Natural killer cell (primary cell): ENCODE results near the gene OGDHL. TPM values are rescaled to one million over a fixed set of nuclear protein-coding genes. Genes with fewer than 3 reads are reported as not detected.
"Not testable (repeated sequence)": the region's sequence is repeated elsewhere in the genome, so short reads cannot be mapped to it uniquely, and the experiment has no call there.

ENCODE experiments used
- ATAC-seq, 3 donors: fragments of 150-1000 bp in 2 of 3; fragments of 200-7000 bp in 1 of 3; cut with Tn5 transposase; 1 replicate in 1 of 3; 2 replicates in 2 of 3; pipeline ENCODE4 v1.10.0; 2021; ENCODE audit warnings: mild to moderate bottlenecking in 2 of 3, moderate library complexity in 2 of 3
- DNase-seq, 2 donors: peaks; one replicate each; pipeline versions ENCODE4 v3.0.0 to v3.0.0-alpha.2; 2013 to 2021; ENCODE audit warnings: mixed read lengths in 1 of 2
- H3K27ac ChIP-seq: one replicate; pipeline ENCODE4 v1.5.1; 2013; ENCODE audit warnings: mild to moderate bottlenecking, low read length
- H3K27me3 ChIP-seq: one replicate; pipeline ENCODE4 v1.6.1; 2013; ENCODE audit warnings: low read length; ENCODE audit not compliant: control insufficient read depth, insufficient read depth
- H3K36me3 ChIP-seq: one replicate; pipeline ENCODE4 v1.6.1; 2013; ENCODE audit warnings: low read length; ENCODE audit not compliant: control insufficient read depth, insufficient read depth
- H3K4me1 ChIP-seq: one replicate; pipeline ENCODE4 v1.6.1; 2013; ENCODE audit warnings: low read length; ENCODE audit not compliant: control insufficient read depth, insufficient read depth
- H3K4me3 ChIP-seq: one replicate; pipeline ENCODE4 v1.5.1; 2013; ENCODE audit warnings: low read length
- H3K9me3 ChIP-seq: one replicate; pipeline ENCODE4 v1.6.1; 2013; ENCODE audit warnings: low read length; ENCODE audit not compliant: control insufficient read depth, insufficient read depth
- H3K27ac Mint-ChIP-seq, 2 donors: one replicate each; pipeline ENCODE4 v1.8.0; 2022; ENCODE audit warnings: mild to moderate bottlenecking in 2 of 2, mixed read lengths in 2 of 2, moderate library complexity in 1 of 2
- H3K27me3 Mint-ChIP-seq, 2 donors: one replicate each; pipeline ENCODE4 v1.8.0; 2022; ENCODE audit warnings: low read depth in 2 of 2, mixed read lengths in 2 of 2
- H3K36me3 Mint-ChIP-seq: one replicate; pipeline ENCODE4 v1.8.0; 2022; ENCODE audit warnings: mixed read lengths
- H3K4me1 Mint-ChIP-seq, 2 donors: one replicate each; pipeline ENCODE4 v1.8.0; 2022; ENCODE audit warnings: mixed read lengths in 2 of 2
- H3K4me3 Mint-ChIP-seq: one replicate; pipeline ENCODE4 v1.8.0; 2022; ENCODE audit warnings: mild to moderate bottlenecking, moderate library complexity, mixed read lengths
- H3K9me3 Mint-ChIP-seq, 2 donors: one replicate each; pipeline ENCODE4 v1.8.0; 2022; ENCODE audit warnings: mixed read lengths in 2 of 2
- CTCF ChIP-seq: fragments of 200-600 bp; IDR thresholded peaks from one replicate; pipeline ENCODE4 v1.8.0; 2022; ENCODE audit warnings: antibody characterized with exemption
- WGBS: methylation state at CpG from one replicate; pipeline ENCODE4 v1.1.7; 2013; ENCODE audit warnings: missing lambda C conversion rate; ENCODE audit not compliant: insufficient coverage; 5-methylcytosine and 5-hydroxymethylcytosine counted together
- intact Hi-C: fragments of 100-400 bp; cut with micrococcal nuclease; formaldehyde crosslinking; loops from one replicate; pipeline ENCODE4 v1.14.2; 2022
- total RNA-seq, 4 donors: library from RNA; stranded (reverse); fragments of 120-200 nt in 1 of 4; gene quantifications; one replicate each; pipeline versions ENCODE4 v1.2.3 to v1.2.4, GENCODE V29; 2013 to 2022

OGDHL gene
- total RNA-seq, 3 donors from 2014 or later (not counting 1 experiment from before 2014, with no cell fraction given) = not detected

- H3K36me3 ChIP-seq = no peaks in the 10 kb centered on the region
- ATAC-seq (no peak), DNase-seq (no peak)
- peaks cover 4% of the 10 kb centered on the region in 2 donors for H3K9me3 Mint-ChIP-seq
- H3K4me3 Mint-ChIP-seq = no peak overlapping the region
- no peaks in the 10 kb centered on the region for H3K4me1 Mint-ChIP-seq
- no peaks in the 10 kb centered on the region for H3K27me3 Mint-ChIP-seq
- 66% methylated on average over 2 of the region's 2 CpGs for whole genome bisulfite sequencing
- intact Hi-C loops = no loop called here
- no peak for TF ChIP-seq CTCF
- H3K27ac ChIP-seq = no peak overlapping the region
- H3K4me3 ChIP-seq = no peak overlapping the region
- no peaks in the 10 kb centered on the region for H3K9me3 ChIP-seq
- no peaks in the 10 kb centered on the region for H3K27me3 ChIP-seq
- H3K36me3 Mint-ChIP-seq = no peaks in the 10 kb centered on the region
- no peak overlapping the region for H3K27ac Mint-ChIP-seq
- no peaks in the 10 kb centered on the region for H3K4me1 ChIP-seq
These were observed 35.5 kb downstream of the OGDHL start for GRCh38 chr10:49726593-49726992.

GRCh38 chr10:49715157-49715556 is 47.0 kb downstream of the OGDHL start:
- H3K27me3 ChIP-seq, H3K9me3 Mint-ChIP-seq, intact Hi-C loops, H3K4me3 Mint-ChIP-seq, DNase-seq, H3K27ac ChIP-seq, H3K4me3 ChIP-seq, H3K4me1 Mint-ChIP-seq, H3K4me1 ChIP-seq, H3K36me3 ChIP-seq, H3K27me3 Mint-ChIP-seq, H3K27ac Mint-ChIP-seq, H3K9me3 ChIP-seq, H3K36me3 Mint-ChIP-seq, ATAC-seq: not testable (repeated sequence)
- 95% methylated on average over 7 of the region's 7 CpGs for WGBS

- no peak overlapping the region for H3K27ac Mint-ChIP-seq
- 87% methylated on average over 4 of the region's 5 CpGs for WGBS
- TF ChIP-seq CTCF = no peak
- ATAC-seq = no peak
- Histone ChIP-seq H3K27ac (no peak overlapping the region), H3K27me3 (no peaks in the 10 kb centered on the region), H3K36me3 (no peaks in the 10 kb centered on the region), H3K4me3 (no peak overlapping the region), H3K4me1 (no peaks in the 10 kb centered on the region), H3K9me3 (no peaks in the 10 kb centered on the region)
- no peaks in the 10 kb centered on the region for H3K4me1 Mint-ChIP-seq
- H3K36me3 Mint-ChIP-seq = no peaks in the 10 kb centered on the region
- H3K27me3 Mint-ChIP-seq = peaks cover 0 to under 1% of the 10 kb centered on the region in 2 donors
- no peak overlapping the region for H3K4me3 Mint-ChIP-seq
- intact Hi-C loops = no loop called here
- H3K9me3 Mint-ChIP-seq = peaks cover 0 to 3% of the 10 kb centered on the region in 2 donors
- DNase-seq = no peak
These were observed 48.9 kb downstream of the OGDHL start for GRCh38 chr10:49713266-49713665.

- Mint-ChIP-seq H3K27me3 (peaks cover 0 to 7% of the 10 kb centered on the region in 2 donors), H3K36me3 (no peaks in the 10 kb centered on the region), H3K9me3 (peaks cover 0 to 3% of the 10 kb centered on the region in 2 donors), H3K27ac (no peak overlapping the region), H3K4me3 (no peak overlapping the region), H3K4me1 (no peaks in the 10 kb centered on the region)
- ATAC-seq = no peak
- Histone ChIP-seq H3K9me3 (no peaks in the 10 kb centered on the region), H3K27me3 (no peaks in the 10 kb centered on the region), H3K36me3 (no peaks in the 10 kb centered on the region), H3K4me3 (no peak overlapping the region), H3K4me1 (no peaks in the 10 kb centered on the region), H3K27ac (no peak overlapping the region)
- intact Hi-C loops = no loop called here
- WGBS = 74% methylated on average over 7 of the region's 8 CpGs
- DNase-seq = no peak
- TF ChIP-seq CTCF = no peak
These were observed 50.6 kb downstream of the OGDHL start for GRCh38 chr10:49711481-49711880.
